HEK293 (cell line): Measurements from ENCODE around the gene PHLPP2.

Source experiments
- CTCF ChIA-PET: fragments of 350-600 bp; formaldehyde crosslinking; extraction: SDS; loops from one replicate; lab custom pipeline; 2021; ENCODE audit warnings: antibody characterized with exemption; lab: Yijun Ruan, JAX
- POLR2A ChIA-PET: fragments of 300-600 bp; formaldehyde crosslinking; extraction: SDS; loops from one replicate; lab custom pipeline; 2020; ENCODE audit warnings: antibody characterized with exemption, inconsistent platforms; lab: Yijun Ruan, JAX
- H3K27ac ChIP-seq: fragments of 200-500 bp; sonication (Bioruptor generic); 2 replicates; pipeline ENCODE4 v1.5.1; 2014; ENCODE audit warnings: low read depth, low read length, control low read depth, inconsistent platforms; ENCODE audit errors: extremely low read depth
- H3K36me3 ChIP-seq, 2 experiments: fragments of 200-500 bp in 1 of 2; sonication (Bioruptor generic) in 1 of 2; 1 replicate in 1 of 2; 2 replicates in 1 of 2; pipeline ENCODE4 v1.5.1; 2014 to 2017; ENCODE audit warnings: inconsistent platforms in 2 of 2, low read length in 2 of 2; ENCODE audit not compliant: control insufficient read depth in 2 of 2, insufficient read depth in 1 of 2
- H3K4me1 ChIP-seq: fragments of 200-500 bp; sonication (Bioruptor generic); 2 replicates; pipeline ENCODE4 v1.5.1; 2014; ENCODE audit warnings: mild to moderate bottlenecking, low read length, inconsistent platforms; ENCODE audit not compliant: control insufficient read depth, insufficient read depth
- H3K4me3 ChIP-seq: 2 replicates; pipeline ENCODE4 v1.5.1; 2011; ENCODE audit warnings: low read depth, mild to moderate bottlenecking, control low read depth, low read length, moderate library complexity
- H3K9me3 ChIP-seq: fragments of 200-500 bp; sonication (Bioruptor generic); 2 replicates; pipeline ENCODE4 v1.5.1; 2014; ENCODE audit warnings: low read depth, low read length, inconsistent platforms; ENCODE audit not compliant: control insufficient read depth, insufficient read depth
- GLIS1 ChIP-seq: fragments of 450-650 bp; formaldehyde crosslinking; IDR thresholded peaks from 2 replicates; pipeline ENCODE4 v1.5.1; 2016; ENCODE audit warnings: missing biosample characterization, missing genetic modification characterization
- SALL2 ChIP-seq: fragments of 450-650 bp; formaldehyde crosslinking; IDR thresholded peaks from 2 replicates; pipeline ENCODE4 v1.5.0; 2017; ENCODE audit warnings: missing biosample characterization, mild to moderate bottlenecking, missing genetic modification characterization, borderline replicate concordance
- SP3 ChIP-seq: fragments of 450-650 bp; formaldehyde crosslinking; IDR thresholded peaks from 2 replicates; pipeline ENCODE4 v1.5.1; 2016; ENCODE audit warnings: missing biosample characterization, missing genetic modification characterization
- ZBTB11 ChIP-seq: fragments of 450-650 bp; formaldehyde crosslinking; conservative IDR thresholded peaks from 2 replicates; pipeline ENCODE4 v1.5.1; 2016; ENCODE audit warnings: low read depth, missing biosample characterization, missing genetic modification characterization
- ZBTB20 ChIP-seq: fragments of 450-650 bp; formaldehyde crosslinking; IDR thresholded peaks from 2 replicates; pipeline ENCODE4 v1.5.1; 2016; ENCODE audit warnings: missing biosample characterization, missing genetic modification characterization
- ZBTB26 ChIP-seq: fragments of 450-650 bp; formaldehyde crosslinking; optimal IDR thresholded peaks from 2 replicates; pipeline ENCODE3; 2016; ENCODE audit warnings: missing biosample characterization, mild to moderate bottlenecking, missing genetic modification characterization
- ZNF146 ChIP-seq: fragments of 450-650 bp; formaldehyde crosslinking; IDR thresholded peaks from 2 replicates; pipeline ENCODE4 v1.5.1; 2016; ENCODE audit warnings: missing biosample characterization, missing genetic modification characterization
- ZNF157 ChIP-seq: fragments of 450-650 bp; formaldehyde crosslinking; IDR thresholded peaks from 2 replicates; pipeline ENCODE4 v1.5.1; 2016; ENCODE audit warnings: missing biosample characterization, missing genetic modification characterization
- ZNF248 ChIP-seq: fragments of 450-650 bp; formaldehyde crosslinking; IDR thresholded peaks from 2 replicates; pipeline ENCODE4 v1.5.1; 2017; ENCODE audit warnings: missing biosample characterization, missing genetic modification characterization
- ZNF26 ChIP-seq: fragments of 450-650 bp; formaldehyde crosslinking; IDR thresholded peaks from 2 replicates; pipeline ENCODE4 v1.5.1; 2016; ENCODE audit warnings: missing biosample characterization, missing genetic modification characterization
- ZNF366 ChIP-seq: fragments of 450-650 bp; formaldehyde crosslinking; conservative IDR thresholded peaks from 2 replicates; pipeline ENCODE4 v1.5.1; 2016; ENCODE audit warnings: missing biosample characterization, missing genetic modification characterization
- ZNF426 ChIP-seq: fragments of 450-650 bp; formaldehyde crosslinking; IDR thresholded peaks from 2 replicates; pipeline ENCODE4 v1.5.1; 2017; ENCODE audit warnings: missing biosample characterization, missing genetic modification characterization, mild to moderate bottlenecking, inconsistent platforms, moderate library complexity
- ZNF549 ChIP-seq: fragments of 450-650 bp; IDR thresholded peaks from 2 replicates; pipeline ENCODE4 v1.5.1; 2018; ENCODE audit warnings: missing biosample characterization, missing genetic modification characterization, mild to moderate bottlenecking, inconsistent platforms, moderate library complexity
- ZNF692 ChIP-seq: fragments of 450-650 bp; formaldehyde crosslinking; IDR thresholded peaks from 2 replicates; pipeline ENCODE4 v1.5.1; 2016; ENCODE audit warnings: missing biosample characterization, missing genetic modification characterization
- ZNF76 ChIP-seq: fragments of 450-650 bp; formaldehyde crosslinking; IDR thresholded peaks from 2 replicates; pipeline ENCODE4; 2016; ENCODE audit warnings: low read depth, missing biosample characterization, missing genetic modification characterization, borderline replicate concordance
- ZNF785 ChIP-seq: fragments of 450-650 bp; formaldehyde crosslinking; IDR thresholded peaks from 2 replicates; pipeline ENCODE4 v1.5.1; 2016; ENCODE audit warnings: missing biosample characterization, missing genetic modification characterization

PHLPP2 gene

GRCh38 chr16:71671165-71671564, 53.3 kb downstream of the PHLPP2 start:
- Histone ChIP-seq H3K27ac (no peak overlapping the region), H3K4me1 (no peaks in the 10 kb centered on the region), H3K9me3 (no peaks in the 10 kb centered on the region), H3K36me3 (peaks cover 20 to 80% of the 10 kb centered on the region in 2 experiments), H3K4me3 (no peak overlapping the region)
- TF ChIP-seq ZNF426 (tag by site-specific recombination) (no peak), ZNF549 (tag by site-specific recombination) (0 out of 2 replicates have a peak, but pooled peaks have one; percentile 27)
- ChIA-PET POLR2A (interaction anchor here (0.5 kb wide), 1 partner anchor 24 kb away, joined by 4 read pairs; no protein-coding TSS in a partner anchor), CTCF (no interaction called here)

- CTCF ChIA-PET, result interaction anchor here (0.7 to 1.2 kb wide), 2 partner anchors 105 to 291 kb away, joined by 3 read pairs; no protein-coding TSS in a partner anchor
- Histone ChIP-seq H3K9me3 (no peaks in the 10 kb centered on the region), H3K4me1 (no peaks in the 10 kb centered on the region), H3K27ac (no peak overlapping the region), H3K36me3 (peaks cover 22 to 80% of the 10 kb centered on the region in 2 experiments), H3K4me3 (no peak overlapping the region)
- POLR2A ChIA-PET, result no interaction called here
- TF ChIP-seq ZNF692 (no peak), ZBTB11 (tag by site-specific recombination) (no peak), ZNF76 (no peak), ZNF157 (tag by site-specific recombination) (no peak), ZNF366 (tag by site-specific recombination) (no peak), ZBTB26 (no peak), ZNF785 (no peak), SALL2 (tag by site-specific recombination) (no peak), GLIS1 (tag by site-specific recombination) (no peak), SP3 (tag by site-specific recombination) (no peak), ZNF26 (tag by site-specific recombination) (no peak), ZNF146 (tag by site-specific recombination) (no peak), ZNF248 (tag by site-specific recombination) (no peak), ZBTB20 (tag by site-specific recombination) (no peak), ZNF426 (tag by site-specific recombination) (no peak)
Observed at GRCh38 chr16:71670537-71670936, 54.0 kb downstream of the PHLPP2 start.
